ENCODE measurements around the gene PPEF1.

DNA sequence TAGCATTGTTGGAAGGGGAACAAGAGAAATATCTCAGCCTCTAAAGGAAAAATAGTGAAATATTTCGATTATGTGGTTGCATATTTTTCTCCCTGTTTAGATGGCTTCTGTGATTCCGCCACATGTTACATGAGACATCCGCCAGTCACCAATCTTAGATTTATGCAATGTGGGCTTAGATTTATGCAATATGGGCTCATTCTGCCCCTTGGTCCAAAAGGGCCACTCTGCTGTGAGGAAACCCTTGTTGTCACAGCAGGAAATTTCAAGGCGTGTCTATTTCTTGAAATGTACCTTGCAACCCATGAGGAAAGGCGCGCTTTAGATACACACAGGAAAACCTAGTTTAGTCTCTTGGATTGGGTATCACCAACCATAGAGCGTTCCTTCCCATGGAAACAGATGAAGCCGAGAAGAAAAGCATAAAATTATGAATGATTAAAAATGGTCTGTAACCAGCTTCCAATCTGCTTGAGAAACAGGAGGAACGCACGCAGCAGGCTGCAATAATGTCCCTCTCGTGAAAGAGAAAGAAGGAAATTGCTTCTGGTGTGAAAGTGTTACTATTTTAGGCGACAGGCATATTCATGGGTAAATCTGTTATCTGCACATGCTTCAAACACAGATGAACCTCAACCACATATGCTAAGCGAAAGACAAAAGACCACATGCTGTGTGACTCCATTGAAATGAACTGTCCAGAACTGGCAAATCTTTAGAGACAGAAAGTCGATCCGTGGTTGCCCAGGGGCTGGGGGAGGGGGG lies 39.2 kb upstream of the PPEF1 start:
- TF ChIP-seq, protein P1, sequence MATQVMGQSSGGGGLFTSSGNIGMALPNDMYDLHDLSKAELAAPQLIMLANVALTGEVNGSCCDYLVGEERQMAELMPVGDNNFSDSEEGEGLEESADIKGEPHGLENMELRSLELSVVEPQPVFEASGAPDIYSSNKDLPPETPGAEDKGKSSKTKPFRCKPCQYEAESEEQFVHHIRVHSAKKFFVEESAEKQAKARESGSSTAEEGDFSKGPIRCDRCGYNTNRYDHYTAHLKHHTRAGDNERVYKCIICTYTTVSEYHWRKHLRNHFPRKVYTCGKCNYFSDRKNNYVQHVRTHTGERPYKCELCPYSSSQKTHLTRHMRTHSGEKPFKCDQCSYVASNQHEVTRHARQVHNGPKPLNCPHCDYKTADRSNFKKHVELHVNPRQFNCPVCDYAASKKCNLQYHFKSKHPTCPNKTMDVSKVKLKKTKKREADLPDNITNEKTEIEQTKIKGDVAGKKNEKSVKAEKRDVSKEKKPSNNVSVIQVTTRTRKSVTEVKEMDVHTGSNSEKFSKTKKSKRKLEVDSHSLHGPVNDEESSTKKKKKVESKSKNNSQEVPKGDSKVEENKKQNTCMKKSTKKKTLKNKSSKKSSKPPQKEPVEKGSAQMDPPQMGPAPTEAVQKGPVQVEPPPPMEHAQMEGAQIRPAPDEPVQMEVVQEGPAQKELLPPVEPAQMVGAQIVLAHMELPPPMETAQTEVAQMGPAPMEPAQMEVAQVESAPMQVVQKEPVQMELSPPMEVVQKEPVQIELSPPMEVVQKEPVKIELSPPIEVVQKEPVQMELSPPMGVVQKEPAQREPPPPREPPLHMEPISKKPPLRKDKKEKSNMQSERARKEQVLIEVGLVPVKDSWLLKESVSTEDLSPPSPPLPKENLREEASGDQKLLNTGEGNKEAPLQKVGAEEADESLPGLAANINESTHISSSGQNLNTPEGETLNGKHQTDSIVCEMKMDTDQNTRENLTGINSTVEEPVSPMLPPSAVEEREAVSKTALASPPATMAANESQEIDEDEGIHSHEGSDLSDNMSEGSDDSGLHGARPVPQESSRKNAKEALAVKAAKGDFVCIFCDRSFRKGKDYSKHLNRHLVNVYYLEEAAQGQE (IDR thresholded peaks at IDR 0.05; ENCODE audit: low read depth), result no peak
- TF ChIP-seq TAF1 (IDR thresholded peaks at IDR 0.05; ENCODE audit: low read depth) (no peak), EP300 (IDR thresholded peaks at IDR 0.05; ENCODE audit: borderline replicate concordance) (no peak), CEBPB (IDR thresholded peaks at IDR 0.05) (no peak), RAD21 (IDR thresholded peaks at IDR 0.05; ENCODE audit: low read depth) (no peak), TCF12 (IDR thresholded peaks at IDR 0.05; ENCODE audit: low read depth) (no peak), EGR1 (IDR thresholded peaks at IDR 0.05) (no peak), TEAD4 (IDR thresholded peaks at IDR 0.05) (no peak)
- TF ChIP-seq, protein P2, sequence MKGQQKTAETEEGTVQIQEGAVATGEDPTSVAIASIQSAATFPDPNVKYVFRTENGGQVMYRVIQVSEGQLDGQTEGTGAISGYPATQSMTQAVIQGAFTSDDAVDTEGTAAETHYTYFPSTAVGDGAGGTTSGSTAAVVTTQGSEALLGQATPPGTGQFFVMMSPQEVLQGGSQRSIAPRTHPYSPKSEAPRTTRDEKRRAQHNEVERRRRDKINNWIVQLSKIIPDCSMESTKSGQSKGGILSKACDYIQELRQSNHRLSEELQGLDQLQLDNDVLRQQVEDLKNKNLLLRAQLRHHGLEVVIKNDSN (IDR thresholded peaks at IDR 0.05), result no peak
- TF ChIP-seq, protein P3, sequence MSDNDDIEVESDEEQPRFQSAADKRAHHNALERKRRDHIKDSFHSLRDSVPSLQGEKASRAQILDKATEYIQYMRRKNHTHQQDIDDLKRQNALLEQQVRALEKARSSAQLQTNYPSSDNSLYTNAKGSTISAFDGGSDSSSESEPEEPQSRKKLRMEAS (IDR thresholded peaks at IDR 0.05), result no peak

All from Ishikawa (cell line).